K562 (cell line): ENCODE measurements around the gene GABRD. TPM values are rescaled to one million over a fixed set of nuclear protein-coding genes. Genes with fewer than 3 reads are reported as not detected.

Experiments used
- ATAC-seq: fragments of 200-7000 bp; cut with Tn5 transposase; 3 replicates; pipeline ENCODE4 v1.9.1; 2020; ENCODE audit warnings: moderate library complexity
- BruUV-seq: library from RNA; stranded (reverse); fragments of 400-500 nt; replicated peaks from 2 replicates; lab custom pipeline; 2021; lab: Mats Ljungman, UMichigan
- CTCF ChIA-PET: fragments of 300-600 bp; formaldehyde crosslinking; extraction: SDS; loops from one replicate; lab custom pipeline; 2021; ENCODE audit warnings: low intra/inter-chr PET ratio; lab: Yijun Ruan, JAX
- POLR2A ChIA-PET: fragments of 300-600, 350-650 bp; sonication (Branson Sonifier 250); formaldehyde crosslinking; extraction: SDS; loops from one replicate; lab custom pipeline; 2021; ENCODE audit warnings: antibody characterized with exemption, inconsistent platforms; lab: Yijun Ruan, JAX
- DNase-seq, 4 experiments: peaks; one replicate each; pipeline versions ENCODE4 v3.0.0 to v3.0.0-alpha.2; 2011 to 2018; ENCODE audit warnings: low spot score in 3 of 4, mixed read lengths in 3 of 4; ENCODE audit errors: extremely low read depth in 1 of 4
- FAIRE-seq: peaks from 2 replicates; lab custom pipeline; 2011; peaks lifted over from hg19 to GRCh38; lab: Jason Lieb, UNC
- H2AFZ ChIP-seq: 2 replicates; pipeline ENCODE4 v1.6.0; 2011; ENCODE audit warnings: low read depth, low read length, control low read depth, inconsistent platforms
- H3K27ac ChIP-seq: fragments of 200-600 bp; 3 replicates; pipeline ENCODE4 v1.8.0; 2011; ENCODE audit warnings: low read depth, mild to moderate bottlenecking, control low read depth, inconsistent platforms, low read length, moderate library complexity, mixed read lengths; ENCODE audit errors: extremely low read depth
- H3K27me3 ChIP-seq, 2 experiments: fragments of 300-600 bp in 1 of 2; 2 replicates in 1 of 2; 3 replicates in 1 of 2; pipeline versions ENCODE4 v1.6.0 to v1.8.0; 2011; ENCODE audit warnings: inconsistent platforms in 2 of 2, low read length in 2 of 2, mild to moderate bottlenecking in 1 of 2, mixed read lengths in 1 of 2, moderate library complexity in 1 of 2; ENCODE audit not compliant: control insufficient read depth in 2 of 2, insufficient read depth in 2 of 2
- H3K36me3 ChIP-seq: fragments of 300-600 bp; 3 replicates; pipeline ENCODE4 v1.8.0; 2011; ENCODE audit warnings: mild to moderate bottlenecking, low read length, inconsistent platforms; ENCODE audit not compliant: control insufficient read depth, insufficient read depth
- H3K4me1 ChIP-seq, 2 experiments: fragments of 200-600 bp in 1 of 2; replicated peaks in 1 of 2; 2 replicates in 1 of 2; 3 replicates in 1 of 2; pipeline versions ENCODE4 v1.5.1 to v1.8.0; 2011; ENCODE audit warnings: inconsistent platforms in 2 of 2, low read length in 2 of 2, mild to moderate bottlenecking in 1 of 2, mixed read lengths in 1 of 2, moderate library complexity in 1 of 2; ENCODE audit not compliant: control insufficient read depth in 2 of 2, insufficient read depth in 2 of 2
- H3K4me2 ChIP-seq: 2 replicates; pipeline ENCODE4 v1.6.1; 2011; ENCODE audit warnings: low read length, control low read depth, inconsistent platforms, mixed read lengths; ENCODE audit not compliant: insufficient read depth
- H3K4me3 ChIP-seq: fragments of 200-600 bp; sonication (generic), shearing (Covaris generic); 2 replicates; pipeline ENCODE4 v1.5.1; 2016; ENCODE audit warnings: control low read depth, inconsistent platforms
- H3K79me2 ChIP-seq: fragments of 200-600 bp; 3 replicates; pipeline ENCODE4 v1.8.0; 2011; ENCODE audit warnings: low read length, inconsistent platforms; ENCODE audit not compliant: control insufficient read depth, insufficient read depth
- H3K9ac ChIP-seq, 2 experiments: 2 replicates each; pipeline versions ENCODE4 v1.6.0 to v1.6.1; 2011; ENCODE audit warnings: low read depth in 2 of 2, low read length in 2 of 2, control low read depth in 1 of 2, inconsistent platforms in 1 of 2, mild to moderate bottlenecking in 1 of 2, mixed read lengths in 1 of 2; ENCODE audit not compliant: insufficient read depth in 1 of 2
- H3K9me1 ChIP-seq: one replicate; pipeline ENCODE4 v1.6.0; 2011; ENCODE audit warnings: inconsistent platforms, mild to moderate bottlenecking, low read length, moderate library complexity; ENCODE audit not compliant: control insufficient read depth, insufficient read depth
- H3K9me3 ChIP-seq: replicated peaks from 2 replicates; pipeline ENCODE4 v1.5.1; 2011; ENCODE audit warnings: low read depth, low read length, inconsistent platforms; ENCODE audit not compliant: control insufficient read depth, insufficient read depth
- H4K20me1 ChIP-seq: replicated peaks from 2 replicates; pipeline ENCODE4 v1.6.1; 2011; ENCODE audit warnings: low read length, inconsistent platforms, mixed read lengths; ENCODE audit not compliant: control insufficient read depth, insufficient read depth
- DMBX1 ChIP-seq: fragments of 250-450 bp; sonication (Bioruptor Pico); IDR thresholded peaks from 2 replicates; pipeline ENCODE4 v1.8.0; 2022; ENCODE audit warnings: inconsistent platforms, mild to moderate bottlenecking, moderate library complexity, borderline replicate concordance
- FOXJ2 ChIP-seq: fragments of 200-800 bp; sonication (Bioruptor generic); IDR thresholded peaks from 2 replicates; pipeline ENCODE4 v1.6.1; 2016; ENCODE audit warnings: missing genetic modification characterization, missing compliant biosample characterization
- HDAC1 ChIP-seq, 2 experiments: fragments of 450-650 bp; IDR thresholded peaks; 2 replicates each; pipeline ENCODE4 v1.6.1; 2016 to 2017; ENCODE audit warnings: inconsistent platforms in 1 of 2, mild to moderate bottlenecking in 1 of 2, moderate library complexity in 1 of 2
- MEF2A ChIP-seq: IDR thresholded peaks from 2 replicates; pipeline ENCODE4 v1.6.1; 2011; ENCODE audit warnings: low read depth, mild to moderate bottlenecking, low read length, moderate library complexity; ENCODE audit not compliant: control insufficient read depth
- POU5F1 ChIP-seq: fragments of 150-350 bp; IDR thresholded peaks from 2 replicates; pipeline ENCODE4 v1.6.1; 2014; ENCODE audit warnings: borderline replicate concordance, low read length, low read depth, mild to moderate bottlenecking; ENCODE audit not compliant: partially characterized antibody
- RBM17 ChIP-seq: fragments of 200-400 bp; formaldehyde crosslinking; IDR thresholded peaks from 2 replicates; pipeline ENCODE4 v1.6.1; 2017; ENCODE audit warnings: low read depth, mild to moderate bottlenecking, low read length, borderline replicate concordance
- RUNX1 ChIP-seq: sonication (generic); IDR thresholded peaks from 2 replicates; pipeline ENCODE4 v1.6.1; 2016; ENCODE audit warnings: antibody characterized with exemption, low read depth
- SETDB1 ChIP-seq: IDR thresholded peaks from one replicate; pipeline ENCODE4 v1.6.1; 2012; ENCODE audit warnings: low read length, control low read depth, inconsistent platforms
- ZFPM2 ChIP-seq: fragments of 250-450 bp; sonication (Bioruptor Pico); IDR thresholded peaks from 2 replicates; pipeline ENCODE4 v1.5.1; 2022; ENCODE audit warnings: mild to moderate bottlenecking
- ZNF507 ChIP-seq: conservative IDR thresholded peaks from 2 replicates; pipeline ENCODE4 v1.6.1; 2017; ENCODE audit warnings: missing genetic modification characterization, missing compliant biosample characterization
- ZNF644 ChIP-seq: fragments of 200-800 bp; sonication (Bioruptor generic); IDR thresholded peaks from 2 replicates; pipeline ENCODE4 v1.6.1; 2016; ENCODE audit warnings: low read depth, missing genetic modification characterization, missing compliant biosample characterization
- ZNF766 ChIP-seq: fragments of 200-800 bp; sonication (Bioruptor generic); conservative IDR thresholded peaks from 2 replicates; pipeline ENCODE4 v1.6.1; 2016; ENCODE audit warnings: missing genetic modification characterization, missing compliant biosample characterization
- WGBS: fragments of 100-300 bp; shearing (Covaris generic); methylation state at CpG from one replicate; pipeline ENCODE4 v1.1.6; 2016; ENCODE audit warnings: low coverage, mixed read lengths; ENCODE audit not compliant: insufficient coverage; ENCODE audit errors: missing lambda C conversion rate; 5-methylcytosine and 5-hydroxymethylcytosine counted together
- in situ Hi-C: fragments of 300-500 bp; cut with MboI; formaldehyde crosslinking; loops from 4 replicates; pipeline ENCODE4 v1.15.0; 2018; ENCODE audit warnings: inconsistent platforms, mixed read lengths
- intact Hi-C: fragments of 100-400 bp; cut with micrococcal nuclease; formaldehyde crosslinking; loops from 2 replicates; pipeline ENCODE4 v1.14.2; 2022
- polyA plus RNA-seq, 8 experiments: library from polyadenylated mRNA; depleted of rRNA in 4 of 8; stranded (reverse) in 5 of 8; unstranded in 3 of 8; fragments of >200 nt; fragmentation: Nextera tagmentation in 2 of 8; fragmentation: Illumina TruSeq in 1 of 8; extraction: Ambion mirVana in 2 of 8; extraction: Trizol in 1 of 8; gene quantifications; 2 replicates each; pipeline versions ENCODE4 v1.2.1 to v1.2.3, GENCODE V29; 2011 to 2014; ENCODE audit warnings: inconsistent platforms in 1 of 8, missing spikeins in 1 of 8
- total RNA-seq, 7 experiments: library from RNA; depleted of rRNA in 6 of 7; stranded (reverse); fragments of >200 nt in 6 of 7; fragmentation: Illumina TruSeq in 2 of 7; extraction: Trizol in 2 of 7; gene quantifications; 2 replicates each; pipeline versions ENCODE4 v1.2.1 to v1.2.3, GENCODE V29; 2011 to 2021; ENCODE audit warnings: low replicate concordance in 1 of 7
- TF ChIP-seq, protein P1 (sequence below): sonication (generic); formaldehyde crosslinking; IDR thresholded peaks from 2 replicates; pipeline ENCODE4 v1.9.0; 2022; ENCODE audit warnings: mild to moderate bottlenecking, missing genetic modification reagents
- TF ChIP-seq, protein P2 (sequence below): fragments of 250-450 bp; sonication (Bioruptor Pico); IDR thresholded peaks from 2 replicates; pipeline ENCODE4 v1.4.0; 2020; ENCODE audit warnings: mild to moderate bottlenecking, moderate library complexity
- TF ChIP-seq, protein P3 (sequence below): sonication (generic); formaldehyde crosslinking; IDR thresholded peaks from 2 replicates; pipeline ENCODE4 v1.8.0; 2022; ENCODE audit warnings: mild to moderate bottlenecking, missing genetic modification reagents, borderline replicate concordance
- TF ChIP-seq, protein P4 (sequence below): fragments of 450-650 bp; IDR thresholded peaks from 2 replicates; pipeline ENCODE4 v1.7.0; 2016; ENCODE audit warnings: borderline replicate concordance

GABRD gene
- total and polyA plus RNA-seq, 9 of the 15 experiments (the other 6 are each of a cell fraction or from before 2014, with no cell fraction given): 0.07 TPM; not detected in 8

DNA sequence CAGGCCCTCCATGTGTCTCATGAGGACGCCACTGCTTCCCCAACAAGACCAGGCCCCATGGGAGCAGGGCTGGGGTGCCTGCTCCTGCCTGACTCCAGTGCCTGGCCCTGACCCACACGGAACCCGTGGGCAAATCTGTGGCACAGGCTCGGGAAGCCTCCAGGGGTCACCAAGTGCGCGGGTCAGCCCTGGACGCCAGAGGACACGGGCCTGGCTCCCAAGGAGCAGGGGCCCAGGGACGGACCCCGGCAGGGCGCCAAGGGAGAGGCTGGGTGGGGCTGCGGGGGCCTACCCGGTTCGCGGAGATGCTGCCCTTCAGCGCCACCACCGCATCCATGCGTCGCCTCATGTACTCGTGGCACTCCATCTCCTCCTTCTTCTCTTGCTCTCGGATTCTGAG, 47.5 kb upstream of the GABRD start:
- no peaks in the 10 kb centered on the region for H3K36me3 ChIP-seq
- DNase-seq (no peak), ATAC-seq (no peak), FAIRE-seq (no peak)
- CTCF ChIA-PET: no interaction called here
- H3K9ac ChIP-seq: no peak overlapping the region
- H3K4me2 ChIP-seq: no peak overlapping the region
- H3K27ac ChIP-seq: no peak overlapping the region
- H3K9me3 ChIP-seq: peaks cover 9% of the 10 kb centered on the region
- intact Hi-C loops (no loop called here), in situ Hi-C loops (no loop called here)
- WGBS: 26% methylated on average over 20 of the region's 21 CpGs
- peaks cover 39 to 77% of the 10 kb centered on the region in 2 experiments for H3K27me3 ChIP-seq
- POLR2A ChIA-PET: no interaction called here
- TF ChIP-seq ZNF507 (tag): no peak
- TF ChIP-seq, protein P1, sequence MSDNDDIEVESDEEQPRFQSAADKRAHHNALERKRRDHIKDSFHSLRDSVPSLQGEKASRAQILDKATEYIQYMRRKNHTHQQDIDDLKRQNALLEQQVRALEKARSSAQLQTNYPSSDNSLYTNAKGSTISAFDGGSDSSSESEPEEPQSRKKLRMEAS (CRISPR knock-in tag): no peak
- TF ChIP-seq RBM17: no peak
- TF ChIP-seq, protein P2, sequence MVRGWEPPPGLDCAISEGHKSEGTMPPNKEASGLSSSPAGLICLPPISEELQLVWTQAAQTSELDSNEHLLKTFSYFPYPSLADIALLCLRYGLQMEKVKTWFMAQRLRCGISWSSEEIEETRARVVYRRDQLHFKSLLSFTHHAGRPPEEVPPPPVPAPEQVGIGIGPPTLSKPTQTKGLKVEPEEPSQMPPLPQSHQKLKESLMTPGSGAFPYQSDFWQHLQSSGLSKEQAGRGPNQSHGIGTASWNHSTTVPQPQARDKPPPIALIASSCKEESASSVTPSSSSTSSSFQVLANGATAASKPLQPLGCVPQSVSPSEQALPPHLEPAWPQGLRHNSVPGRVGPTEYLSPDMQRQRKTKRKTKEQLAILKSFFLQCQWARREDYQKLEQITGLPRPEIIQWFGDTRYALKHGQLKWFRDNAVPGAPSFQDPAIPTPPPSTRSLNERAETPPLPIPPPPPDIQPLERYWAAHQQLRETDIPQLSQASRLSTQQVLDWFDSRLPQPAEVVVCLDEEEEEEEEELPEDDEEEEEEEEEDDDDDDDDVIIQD (CRISPR knock-in tag): no peak
- TF ChIP-seq, protein P3, sequence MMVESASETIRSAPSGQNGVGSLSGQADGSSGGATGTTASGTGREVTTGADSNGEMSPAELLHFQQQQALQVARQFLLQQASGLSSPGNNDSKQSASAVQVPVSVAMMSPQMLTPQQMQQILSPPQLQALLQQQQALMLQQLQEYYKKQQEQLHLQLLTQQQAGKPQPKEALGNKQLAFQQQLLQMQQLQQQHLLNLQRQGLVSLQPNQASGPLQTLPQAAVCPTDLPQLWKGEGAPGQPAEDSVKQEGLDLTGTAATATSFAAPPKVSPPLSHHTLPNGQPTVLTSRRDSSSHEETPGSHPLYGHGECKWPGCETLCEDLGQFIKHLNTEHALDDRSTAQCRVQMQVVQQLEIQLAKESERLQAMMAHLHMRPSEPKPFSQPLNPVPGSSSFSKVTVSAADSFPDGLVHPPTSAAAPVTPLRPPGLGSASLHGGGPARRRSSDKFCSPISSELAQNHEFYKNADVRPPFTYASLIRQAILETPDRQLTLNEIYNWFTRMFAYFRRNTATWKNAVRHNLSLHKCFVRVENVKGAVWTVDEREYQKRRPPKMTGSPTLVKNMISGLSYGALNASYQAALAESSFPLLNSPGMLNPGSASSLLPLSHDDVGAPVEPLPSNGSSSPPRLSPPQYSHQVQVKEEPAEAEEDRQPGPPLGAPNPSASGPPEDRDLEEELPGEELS (CRISPR knock-in tag): no peak
- no peak for TF ChIP-seq HDAC1 (IDR thresholded peaks at IDR 0.05)
- no peak for TF ChIP-seq DMBX1
- no peak for TF ChIP-seq ZNF766 (CRISPR knock-in tag)
- TF ChIP-seq, protein P4, sequence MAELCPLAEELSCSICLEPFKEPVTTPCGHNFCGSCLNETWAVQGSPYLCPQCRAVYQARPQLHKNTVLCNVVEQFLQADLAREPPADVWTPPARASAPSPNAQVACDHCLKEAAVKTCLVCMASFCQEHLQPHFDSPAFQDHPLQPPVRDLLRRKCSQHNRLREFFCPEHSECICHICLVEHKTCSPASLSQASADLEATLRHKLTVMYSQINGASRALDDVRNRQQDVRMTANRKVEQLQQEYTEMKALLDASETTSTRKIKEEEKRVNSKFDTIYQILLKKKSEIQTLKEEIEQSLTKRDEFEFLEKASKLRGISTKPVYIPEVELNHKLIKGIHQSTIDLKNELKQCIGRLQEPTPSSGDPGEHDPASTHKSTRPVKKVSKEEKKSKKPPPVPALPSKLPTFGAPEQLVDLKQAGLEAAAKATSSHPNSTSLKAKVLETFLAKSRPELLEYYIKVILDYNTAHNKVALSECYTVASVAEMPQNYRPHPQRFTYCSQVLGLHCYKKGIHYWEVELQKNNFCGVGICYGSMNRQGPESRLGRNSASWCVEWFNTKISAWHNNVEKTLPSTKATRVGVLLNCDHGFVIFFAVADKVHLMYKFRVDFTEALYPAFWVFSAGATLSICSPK: no peak
- TF ChIP-seq ZNF644 (tag): no peak
- TF ChIP-seq MEF2A: no peak
- TF ChIP-seq POU5F1: no peak
- TF ChIP-seq ZFPM2 (CRISPR knock-in tag): no peak
- TF ChIP-seq SETDB1: no peak
- no peak for TF ChIP-seq FOXJ2 (tag)
- TF ChIP-seq RUNX1: no peak
- H4K20me1 ChIP-seq: peaks cover 7% of the 10 kb centered on the region; the same call in 1 of the 2 replicates
- H3K4me3 ChIP-seq: no peak overlapping the region
- H3K4me1 ChIP-seq: peaks cover 0 to 31% of the 10 kb centered on the region in 2 experiments; a peak in 1 of 5 replicates
- H3K9me1 ChIP-seq: no peaks in the 10 kb centered on the region
- no TSS peak for BruUV-seq
- H3K79me2 ChIP-seq: no peaks in the 10 kb centered on the region
- no peak overlapping the region for H2AFZ ChIP-seq
